H1 (cell line): Measurements from ENCODE around the gene HOXB7. TPM values are rescaled to one million over a fixed set of nuclear protein-coding genes. Genes with fewer than 3 reads are reported as not detected.

Source experiments
- CTCF ChIA-PET: fragments of 300-600 bp; sonication (Branson Sonifier 250); formaldehyde crosslinking; loops from one replicate; lab custom pipeline; 2021; ENCODE audit not compliant: partially characterized antibody; lab: Charles Lee
- POLR2A ChIA-PET: fragments of 300-600 bp; sonication (Branson Sonifier 250); formaldehyde crosslinking; loops from one replicate; lab custom pipeline; 2021; ENCODE audit warnings: inconsistent platforms; ENCODE audit not compliant: partially characterized antibody; lab: Charles Lee
- DNase-seq, 2 experiments: peaks; one replicate each; pipeline versions ENCODE4 v3.0.0 to v3.0.0-alpha.2; 2010 to 2022; ENCODE audit warnings: low spot score in 2 of 2, low read depth in 1 of 2, mixed read lengths in 1 of 2
- FAIRE-seq: peaks from 2 replicates; lab custom pipeline; 2011; peaks lifted over from hg19 to GRCh38; lab: Jason Lieb, UNC
- H2AFZ ChIP-seq: 2 replicates; pipeline ENCODE4 v1.8.1; 2012; ENCODE audit warnings: low read length, inconsistent platforms
- H2AK5ac ChIP-seq: 2 replicates; pipeline ENCODE4 v1.6.1; 2013; ENCODE audit warnings: low read depth, low read length
- H2BK120ac ChIP-seq: replicated peaks from 2 replicates; pipeline ENCODE3; 2013; ENCODE audit warnings: low read depth, low read length, inconsistent platforms
- H2BK12ac ChIP-seq: 2 replicates; pipeline ENCODE4 v1.6.1; 2013; ENCODE audit warnings: low read depth, low read length
- H2BK15ac ChIP-seq: 2 replicates; pipeline ENCODE4 v1.6.1; 2013; ENCODE audit warnings: low read length
- H2BK20ac ChIP-seq: 2 replicates; pipeline ENCODE4 v1.6.1; 2013; ENCODE audit warnings: low read length
- H2BK5ac ChIP-seq: 2 replicates; pipeline ENCODE4 v1.6.1; 2013; ENCODE audit warnings: low read depth, low read length
- H3K14ac ChIP-seq: 2 replicates; pipeline ENCODE4 v1.6.1; 2013; ENCODE audit warnings: inconsistent platforms; ENCODE audit not compliant: insufficient read length
- H3K18ac ChIP-seq: 2 replicates; pipeline ENCODE4 v1.6.1; 2013; ENCODE audit warnings: low read length; ENCODE audit errors: extremely low read depth
- H3K23ac ChIP-seq: 2 replicates; pipeline ENCODE4 v1.6.1; 2013; ENCODE audit warnings: inconsistent platforms; ENCODE audit not compliant: insufficient read length
- H3K23me2 ChIP-seq: 2 replicates; pipeline ENCODE4 v1.6.1; 2013; ENCODE audit warnings: low read depth, low read length
- H3K27ac ChIP-seq: 2 replicates; pipeline ENCODE4 v1.6.1; 2011; ENCODE audit warnings: low read depth, low read length, inconsistent platforms
- H3K27me3 ChIP-seq, 4 experiments: replicated peaks in 1 of 4; 1 replicate in 1 of 4; 2 replicates in 3 of 4; pipeline versions ENCODE4 v1.6.1 to v1.8.1; 2011 to 2013; ENCODE audit warnings: low read length in 3 of 4, mild to moderate bottlenecking in 3 of 4, inconsistent platforms in 2 of 4, mixed read lengths in 2 of 4, moderate library complexity in 1 of 4; ENCODE audit not compliant: control insufficient read depth in 3 of 4, insufficient read depth in 3 of 4; ENCODE audit errors: extremely low read depth in 1 of 4
- H3K36me3 ChIP-seq, 4 experiments: 2 replicates each; pipeline versions ENCODE4 v1.6.1 to v1.8.1; 2011 to 2013; ENCODE audit warnings: mild to moderate bottlenecking in 4 of 4, low read length in 3 of 4, moderate library complexity in 2 of 4, control low read depth in 1 of 4, inconsistent platforms in 1 of 4; ENCODE audit not compliant: insufficient read depth in 4 of 4, control insufficient read depth in 2 of 4
- H3K4ac ChIP-seq: replicated peaks from 2 replicates; pipeline ENCODE3; 2013; ENCODE audit warnings: low read length, low read depth, mixed read lengths, inconsistent platforms; ENCODE audit not compliant: insufficient read length
- H3K4me1 ChIP-seq, 4 experiments: replicated peaks in 1 of 4; 1 replicate in 1 of 4; 2 replicates in 3 of 4; pipeline versions ENCODE4 v1.6.1 to v1.8.1; 2011 to 2013; ENCODE audit warnings: low read length in 3 of 4, inconsistent platforms in 2 of 4, mixed read lengths in 1 of 4; ENCODE audit not compliant: insufficient read depth in 4 of 4, control insufficient read depth in 3 of 4
- H3K4me2 ChIP-seq, 2 experiments: 2 replicates each; pipeline versions ENCODE4 v1.6.1 to v1.8.1; 2011 to 2013; ENCODE audit warnings: low read depth in 2 of 2, low read length in 2 of 2, control low read depth in 1 of 2, inconsistent platforms in 1 of 2, mild to moderate bottlenecking in 1 of 2; ENCODE audit not compliant: insufficient read depth in 1 of 2
- H3K4me3 ChIP-seq, 4 experiments: fragments of 200-600, 300-600 bp in 1 of 4; sonication (generic), shearing (Covaris generic), sonication (Bioruptor Twin) in 1 of 4; 2 replicates each; pipeline versions ENCODE4 v1.5.1 to v1.8.1; 2011 to 2016; ENCODE audit warnings: low read length in 4 of 4, low read depth in 3 of 4, control low read depth in 2 of 4, inconsistent platforms in 2 of 4, mild to moderate bottlenecking in 2 of 4, mixed read lengths in 1 of 4, moderate library complexity in 1 of 4; ENCODE audit not compliant: insufficient read depth in 2 of 4; ENCODE audit errors: extremely low read depth in 1 of 4
- H3K56ac ChIP-seq: replicated peaks from 2 replicates; pipeline ENCODE3; 2013; ENCODE audit warnings: low read depth, mild to moderate bottlenecking, mixed read lengths, low read length, inconsistent platforms; ENCODE audit not compliant: insufficient read length
- H3K79me1 ChIP-seq: 2 replicates; pipeline ENCODE4 v1.6.1; 2013; ENCODE audit warnings: low read depth, low read length, control low read depth
- H3K79me2 ChIP-seq, 2 experiments: 2 replicates each; pipeline versions ENCODE4 v1.6.1 to v1.8.1; 2012 to 2013; ENCODE audit warnings: low read length in 2 of 2, mild to moderate bottlenecking in 2 of 2, inconsistent platforms in 1 of 2; ENCODE audit not compliant: insufficient read depth in 2 of 2, control insufficient read depth in 1 of 2
- H3K9ac ChIP-seq, 4 experiments: replicated peaks in 1 of 4; 1 replicate in 1 of 4; 2 replicates in 3 of 4; pipeline versions ENCODE4 v1.6.1 to v1.8.1; 2011 to 2013; ENCODE audit warnings: low read depth in 3 of 4, low read length in 3 of 4, control low read depth in 2 of 4, mild to moderate bottlenecking in 2 of 4, moderate library complexity in 2 of 4, inconsistent platforms in 1 of 4; ENCODE audit errors: extremely low read depth in 1 of 4
- H3K9me3 ChIP-seq, 2 experiments: 2 replicates each; pipeline versions ENCODE4 v1.6.1 to v1.8.1; 2012 to 2013; ENCODE audit warnings: mild to moderate bottlenecking in 2 of 2, moderate library complexity in 2 of 2, control low read depth in 1 of 2, inconsistent platforms in 1 of 2, low read depth in 1 of 2, low read length in 1 of 2, mixed read lengths in 1 of 2; ENCODE audit not compliant: insufficient read depth in 2 of 2
- H4K20me1 ChIP-seq, 2 experiments: replicated peaks in 1 of 2; 2 replicates each; pipeline versions ENCODE3 to v1.8.1; 2011 to 2013; ENCODE audit warnings: inconsistent platforms in 2 of 2, low read length in 2 of 2, mild to moderate bottlenecking in 1 of 2; ENCODE audit not compliant: insufficient read depth in 2 of 2, control insufficient read depth in 1 of 2
- H4K5ac ChIP-seq: 2 replicates; pipeline ENCODE4 v1.6.1; 2013; ENCODE audit warnings: low read length, low read depth, mixed read lengths, inconsistent platforms; ENCODE audit not compliant: insufficient read length
- H4K8ac ChIP-seq: 2 replicates; pipeline ENCODE4 v1.8.0; 2013; ENCODE audit warnings: mild to moderate bottlenecking, moderate library complexity, low read length, inconsistent platforms; ENCODE audit not compliant: insufficient read depth; ENCODE audit errors: extremely low read depth
- H4K91ac ChIP-seq: replicated peaks from 2 replicates; pipeline ENCODE3; 2013; ENCODE audit warnings: low read length, mixed read lengths, inconsistent platforms; ENCODE audit not compliant: insufficient read length
- CBX8 ChIP-seq: fragments of 300-800, 300-1000 bp; sonication (generic); IDR thresholded peaks from 2 replicates; pipeline ENCODE4 v1.7.1; 2016; ENCODE audit warnings: low read depth, low read length, borderline replicate concordance
- CREB1 ChIP-seq: IDR thresholded peaks from 2 replicates; pipeline ENCODE4 v1.6.1; 2012; ENCODE audit warnings: inconsistent platforms
- CTBP2 ChIP-seq: IDR thresholded peaks from 2 replicates; pipeline ENCODE4 v1.7.0; 2011; ENCODE audit warnings: borderline replicate concordance, mild to moderate bottlenecking, moderate library complexity, mixed read lengths, low read length; ENCODE audit not compliant: insufficient read depth, insufficient read length
- KDM1A ChIP-seq: fragments of 200-600, 300-600 bp; sonication (generic); IDR thresholded peaks from 2 replicates; pipeline ENCODE4 v1.7.1; 2016; ENCODE audit warnings: mild to moderate bottlenecking, low read length, borderline replicate concordance
- RNF2 ChIP-seq: fragments of 200-900, 300-1000 bp; sonication (generic); IDR thresholded peaks from 2 replicates; pipeline ENCODE4 v1.7.1; 2016; ENCODE audit warnings: borderline replicate concordance, low read depth, mild to moderate bottlenecking, antibody characterized with exemption, low read length; ENCODE audit not compliant: poor library complexity, severe bottlenecking; ENCODE audit errors: missing control alignments
- SP4 ChIP-seq: IDR thresholded peaks from 2 replicates; pipeline ENCODE4 v1.6.1; 2012; ENCODE audit warnings: low read length, inconsistent platforms
- YY1 ChIP-seq: IDR thresholded peaks from 2 replicates; pipeline ENCODE4 v1.6.1; 2011; ENCODE audit warnings: low read depth, mild to moderate bottlenecking, low read length
- WGBS, 2 experiments: shearing (Covaris generic) in 1 of 2; methylation state at CpG; one replicate each; pipeline versions ENCODE4 v1.1.6 to v1.1.7; 2013 to 2015; ENCODE audit warnings: low lambda C conversion rate in 2 of 2, mixed read lengths in 2 of 2, inconsistent platforms in 1 of 2, low coverage in 1 of 2, missing lambda C conversion rate in 1 of 2; ENCODE audit not compliant: insufficient replicate concordance in 2 of 2, insufficient coverage in 1 of 2, insufficient read length in 1 of 2; ENCODE audit errors: extremely low coverage in 1 of 2, missing lambda C conversion rate in 1 of 2; 5-methylcytosine and 5-hydroxymethylcytosine counted together
- polyA plus RNA-seq, 7 experiments: library from polyadenylated mRNA; depleted of rRNA in 3 of 7; stranded (reverse) in 5 of 7; unstranded in 2 of 7; fragments of >200 nt in 5 of 7; fragments of 200-250 nt in 2 of 7; gene quantifications; 1 replicate in 5 of 7; 2 replicates in 1 of 7; 4 replicates in 1 of 7; pipeline versions ENCODE4 v1.2.1 to v1.2.3, GENCODE V29; 2011 to 2013; ENCODE audit warnings: missing spikeins in 2 of 7, mixed read lengths in 2 of 7
- total RNA-seq: library from RNA; stranded (reverse); fragmentation: NEBNext Ultra II Directional; extraction: Animal tissue kit (Norgen Biotek cat#: 25700); gene quantifications from 2 replicates; pipeline ENCODE4 v1.2.1, GENCODE V29; 2021

Gene HOXB7
- total and polyA plus RNA-seq, 2 of the 8 experiments (the other 6 are each of a cell fraction or from before 2014, with no cell fraction given) = not detected

GRCh38 chr17:48582750-48583069 lies 28.1 kb downstream of the HOXB7 start:
- no peaks in the 10 kb centered on the region for H3K23me2 ChIP-seq
- H3K79me2 ChIP-seq = no peaks in the 10 kb centered on the region
- H3K18ac ChIP-seq = no peak overlapping the region
- ChIA-PET CTCF (interaction anchor here (0.8 to 2.6 kb wide), 8 partner anchors 18 to 111 kb away, joined by 3 to 9 read pairs (median 6); no protein-coding TSS in a partner anchor), POLR2A (no interaction called here)
- no peak overlapping the region for H3K27ac ChIP-seq
- peaks cover 27 to 43% of the 10 kb centered on the region in 2 experiments for H4K20me1 ChIP-seq
- peaks cover 99 to 100% (median 99%) of the 10 kb centered on the region in 4 experiments for H3K27me3 ChIP-seq
- H2BK12ac ChIP-seq = no peak overlapping the region
- H2BK15ac ChIP-seq = no peak overlapping the region
- H4K91ac ChIP-seq = no peak overlapping the region
- H3K56ac ChIP-seq = no peak overlapping the region
- WGBS, 2 experiments = 33% methylated on average over 7 of the region's 7 CpGs; no CpG with 5 or more reads in 1 of the 2 experiments
- H2AK5ac ChIP-seq = no peak overlapping the region
- H3K4me3 ChIP-seq = no peak overlapping the region
- no peak overlapping the region for H2BK5ac ChIP-seq
- H3K4me1 ChIP-seq = peaks cover 0 to 6% (median 4%) of the 10 kb centered on the region in 4 experiments; a peak in 4 of 7 replicates
- H4K5ac ChIP-seq = no peak overlapping the region
- H2BK20ac ChIP-seq = no peak overlapping the region
- peaks cover 0 to 15% (median 0%) of the 10 kb centered on the region in 4 experiments; a peak in 1 of 8 replicates for H3K36me3 ChIP-seq
- H2BK120ac ChIP-seq = no peak overlapping the region
- peak; percentile 20 for TF ChIP-seq RNF2
- TF ChIP-seq CTBP2 = no peak
- peak; percentile 94 for TF ChIP-seq CBX8
- TF ChIP-seq KDM1A = no peak
- no peak for TF ChIP-seq SP4
- no peak for TF ChIP-seq CREB1
- TF ChIP-seq YY1 = no peak
- no peak overlapping the region for H2AFZ ChIP-seq
- no peaks in the 10 kb centered on the region for H3K9me3 ChIP-seq
- no peak for DNase-seq
- no peak overlapping the region for H3K4me2 ChIP-seq
- H4K8ac ChIP-seq = no peak overlapping the region
- H3K14ac ChIP-seq = no peak overlapping the region
- FAIRE-seq = no peak
- no peak overlapping the region for H3K23ac ChIP-seq
- no peaks in the 10 kb centered on the region for H3K79me1 ChIP-seq
- H3K4ac ChIP-seq = no peak overlapping the region
- no peak overlapping the region for H3K9ac ChIP-seq
